NB4 (cell line): ENCODE results near the gene NCL.

Source experiments
- CTCF ChIP-seq: IDR thresholded peaks from one replicate; pipeline ENCODE4 v1.5.1; 2012; ENCODE audit warnings: low read depth, low read length
- POLR2A ChIP-seq: IDR thresholded peaks from 2 replicates; pipeline ENCODE4 v1.6.1; 2011; ENCODE audit warnings: mild to moderate bottlenecking; ENCODE audit not compliant: insufficient read length; ENCODE audit errors: extremely low read depth

GRCh38 chr2:231450548-231450989, 13.7 kb downstream of the NCL start:
- TF ChIP-seq CTCF (no peak), POLR2A (no peak)
